ENCODE measurements around the gene TP53INP2. TPM values are rescaled to one million over a fixed set of nuclear protein-coding genes. Genes with fewer than 3 reads are reported as not detected.
"Not testable (repeated sequence)": the region's sequence is repeated elsewhere in the genome, so short reads cannot be mapped to it uniquely, and the experiment has no call there.

The TP53INP2 gene, protein sequence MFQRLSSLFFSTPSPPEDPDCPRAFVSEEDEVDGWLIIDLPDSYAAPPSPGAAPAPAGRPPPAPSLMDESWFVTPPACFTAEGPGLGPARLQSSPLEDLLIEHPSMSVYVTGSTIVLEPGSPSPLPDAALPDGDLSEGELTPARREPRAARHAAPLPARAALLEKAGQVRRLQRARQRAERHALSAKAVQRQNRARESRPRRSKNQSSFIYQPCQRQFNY
- total RNA-seq: 5.8 and 9.9 TPM in 2 replicates

DNA sequence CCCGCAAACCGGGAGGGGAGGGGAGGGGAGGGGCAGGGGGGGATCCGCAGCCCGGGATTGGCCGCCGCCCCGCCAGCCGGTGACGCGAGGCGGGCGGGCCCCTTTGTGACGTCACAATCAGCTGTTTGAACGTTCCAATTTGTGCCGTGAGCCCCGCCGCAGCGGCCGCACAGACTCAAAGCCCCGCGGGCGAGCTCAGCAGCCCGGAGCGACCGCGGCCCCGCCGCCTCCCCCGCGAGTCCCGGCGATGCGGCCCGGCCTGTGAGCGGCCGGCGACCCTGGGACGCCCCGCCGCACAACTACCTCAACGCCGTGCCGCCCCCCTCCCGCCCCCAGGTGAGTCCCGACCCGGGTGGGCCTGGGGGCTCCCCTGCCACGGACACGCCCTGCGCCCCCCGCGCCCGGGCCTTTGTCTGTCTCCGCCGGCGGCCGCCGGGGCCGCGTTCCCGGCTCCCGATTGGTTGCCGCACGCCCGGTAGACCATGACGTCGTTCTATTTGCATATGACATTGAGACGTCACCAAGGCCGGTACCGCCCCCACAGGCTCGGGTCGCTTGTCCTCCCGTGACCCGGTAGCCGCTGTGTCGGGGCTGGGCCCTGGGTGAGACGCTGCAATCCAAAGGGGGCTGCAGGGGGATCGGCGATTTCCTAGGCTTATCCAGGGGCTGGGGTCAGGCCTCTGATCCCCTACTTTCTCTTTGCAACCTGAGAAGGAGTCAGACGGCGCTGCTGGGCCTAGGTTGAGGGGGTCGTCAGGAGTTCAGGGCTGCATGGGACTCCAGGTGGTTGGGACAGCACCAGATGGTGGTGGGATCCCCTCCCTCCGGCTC, at the start of gene TP53INP2:
Gene TP53INP2, plus strand, starts transcription at position 168 of the 831 bp plus-strand sequence. CDS start 4,396 bp downstream, outside the sequence.
- peak; percentile 94 for DNase-seq

DNA sequence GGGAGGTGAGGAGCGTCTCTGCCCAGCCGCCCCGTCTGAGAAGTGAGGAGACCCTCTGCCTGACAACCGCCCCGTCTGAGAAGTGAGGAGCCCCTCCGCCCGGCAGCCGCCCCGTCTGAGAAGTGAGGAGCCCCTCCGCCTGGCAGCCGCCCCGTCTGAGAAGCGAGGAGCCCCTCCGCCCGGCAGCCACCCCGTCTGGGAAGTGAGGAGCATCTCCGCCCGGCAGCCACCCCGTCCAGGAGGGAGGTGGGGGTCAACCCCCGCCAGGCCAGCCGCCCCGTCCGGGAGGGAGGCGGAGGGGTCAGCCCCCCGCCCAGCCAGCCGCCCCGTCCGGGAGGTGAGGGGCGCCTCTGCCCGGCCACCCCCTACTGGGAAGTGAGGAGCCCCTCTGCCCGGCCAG, 45.5 kb upstream of the TP53INP2 start:
- not testable (repeated sequence) for DNase-seq

DNA sequence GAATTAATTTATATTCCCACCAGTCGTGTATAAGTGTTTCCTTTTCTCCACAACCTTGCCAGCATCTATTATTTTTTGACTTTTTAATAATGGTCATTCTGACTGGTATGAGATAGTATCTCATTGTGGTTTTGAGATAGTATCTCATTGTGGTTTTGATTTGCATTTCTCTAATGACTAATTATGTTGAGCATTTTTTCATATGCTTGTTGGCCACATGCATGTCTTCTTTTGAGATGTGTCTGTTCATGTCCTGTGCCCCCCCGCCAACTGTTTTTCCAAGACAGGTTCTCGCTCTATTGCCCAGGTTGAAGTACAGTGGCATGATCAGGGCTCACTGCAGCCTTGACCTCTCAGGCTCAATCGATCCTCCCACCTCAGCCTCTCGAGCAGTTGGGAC, 42.3 kb upstream of the TP53INP2 start:
- not testable (repeated sequence) for DNase-seq

DNA sequence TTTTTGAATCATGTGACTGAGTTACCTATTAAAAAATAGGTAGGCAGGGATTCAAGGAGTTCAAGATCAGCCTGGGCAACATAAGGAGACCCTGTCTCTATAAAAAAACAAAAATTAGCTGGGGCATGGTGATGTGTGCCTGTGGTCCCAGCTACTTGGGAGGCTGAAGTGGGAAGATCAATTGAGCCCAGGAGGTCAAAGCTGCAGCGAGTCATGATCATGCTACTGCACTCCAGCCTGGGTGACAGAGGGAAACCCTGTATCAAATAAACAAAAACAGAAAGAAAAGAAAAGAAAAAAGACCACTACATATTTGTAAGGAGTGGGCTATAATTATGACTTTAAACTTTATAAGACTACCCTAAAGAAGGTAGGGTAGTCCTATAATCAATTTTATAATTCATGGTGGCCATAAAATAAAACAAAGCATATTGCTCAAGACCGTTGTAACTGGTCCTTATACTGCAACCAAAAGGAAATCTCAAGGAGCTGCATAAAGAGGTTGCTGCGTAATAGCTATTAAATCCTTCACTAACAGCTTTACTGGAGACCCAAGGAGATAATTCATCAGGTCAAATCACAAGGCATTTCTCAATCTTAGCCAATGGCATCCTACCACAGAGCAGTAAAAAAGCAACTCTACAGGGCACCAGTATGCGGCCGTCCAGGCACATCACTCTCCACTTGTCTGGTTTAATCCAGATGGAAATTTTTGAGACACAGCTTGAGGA, 40.8 kb upstream of the TP53INP2 start:
- DNase-seq: no peak

DNA sequence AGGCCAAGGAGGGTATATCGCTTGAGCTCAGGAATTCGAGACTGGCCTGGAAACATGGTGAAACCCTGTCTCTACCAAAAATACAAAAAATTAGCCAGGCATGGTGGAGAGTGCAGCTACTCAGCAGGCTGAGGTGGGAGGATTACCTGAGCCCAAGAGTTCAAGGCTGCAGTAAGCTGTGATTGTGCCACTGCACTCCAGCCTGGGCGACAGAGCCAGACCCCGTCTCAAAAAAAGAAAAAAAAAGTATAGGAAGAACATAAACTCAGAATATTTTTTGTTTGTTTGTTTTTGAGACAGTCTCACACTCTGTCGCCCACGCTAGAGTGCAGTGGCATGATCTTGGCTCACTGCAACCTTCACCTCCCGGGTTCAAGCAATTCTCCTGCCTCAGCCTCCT, 39.4 kb upstream of the TP53INP2 start:
- DNase-seq: not testable (repeated sequence)

DNA sequence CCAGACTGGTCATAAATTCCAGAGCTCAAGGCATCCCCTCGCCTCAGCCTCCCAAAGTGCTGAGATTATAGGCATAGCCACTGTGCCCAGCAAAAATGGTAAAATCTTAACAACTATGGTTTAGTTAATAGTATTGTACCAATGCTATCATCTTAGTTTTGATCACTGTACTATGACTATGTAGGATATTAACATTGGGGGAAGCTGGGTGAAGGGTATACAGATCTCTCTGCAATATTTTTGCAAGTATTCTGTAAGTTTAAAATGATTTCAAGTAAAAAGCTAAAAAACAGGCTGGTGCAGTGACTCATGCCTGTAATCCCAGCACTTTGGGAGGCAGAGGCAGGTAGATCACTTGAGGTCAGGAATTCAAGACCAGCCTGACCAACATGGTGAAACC, 35.0 kb upstream of the TP53INP2 start:
- DNase-seq: no peak

DNA sequence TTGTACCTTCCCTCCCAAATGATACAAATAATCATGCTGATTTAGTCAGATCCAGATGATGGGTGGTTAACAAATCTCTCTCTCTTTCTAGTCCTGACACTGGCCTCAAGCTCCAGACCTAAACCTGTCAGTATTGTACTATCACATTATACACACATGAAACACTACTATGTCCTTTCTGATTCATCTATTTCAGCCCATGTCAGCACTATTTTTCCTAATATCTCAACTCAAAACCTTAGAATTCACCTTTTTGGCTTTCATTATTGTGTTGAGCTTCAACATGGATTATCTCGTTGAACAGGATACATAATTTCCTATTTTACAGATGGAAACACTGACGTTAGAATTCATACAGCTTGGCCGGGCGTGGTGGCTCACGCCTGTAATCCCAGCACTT, 30.7 kb upstream of the TP53INP2 start:
- DNase-seq: no peak

DNA sequence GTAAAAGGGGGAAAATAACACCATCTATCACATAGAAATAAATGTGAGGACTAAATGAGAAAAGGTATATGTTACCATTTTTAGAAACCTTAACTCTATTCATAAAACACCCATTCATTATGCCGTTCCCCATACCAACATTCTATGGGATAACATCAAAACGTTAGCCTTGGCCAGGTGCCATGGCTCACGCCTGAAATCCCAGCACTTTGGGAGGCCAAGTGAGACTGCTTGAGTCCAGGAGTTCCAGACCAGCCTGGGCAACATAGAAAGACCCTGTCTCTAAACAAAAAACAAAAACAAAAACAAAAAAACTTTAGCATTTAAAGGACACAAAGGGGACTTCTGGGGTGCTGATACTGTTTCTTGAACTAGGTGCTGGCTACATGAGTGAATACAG, 28.6 kb upstream of the TP53INP2 start:
- DNase-seq: no peak

DNA sequence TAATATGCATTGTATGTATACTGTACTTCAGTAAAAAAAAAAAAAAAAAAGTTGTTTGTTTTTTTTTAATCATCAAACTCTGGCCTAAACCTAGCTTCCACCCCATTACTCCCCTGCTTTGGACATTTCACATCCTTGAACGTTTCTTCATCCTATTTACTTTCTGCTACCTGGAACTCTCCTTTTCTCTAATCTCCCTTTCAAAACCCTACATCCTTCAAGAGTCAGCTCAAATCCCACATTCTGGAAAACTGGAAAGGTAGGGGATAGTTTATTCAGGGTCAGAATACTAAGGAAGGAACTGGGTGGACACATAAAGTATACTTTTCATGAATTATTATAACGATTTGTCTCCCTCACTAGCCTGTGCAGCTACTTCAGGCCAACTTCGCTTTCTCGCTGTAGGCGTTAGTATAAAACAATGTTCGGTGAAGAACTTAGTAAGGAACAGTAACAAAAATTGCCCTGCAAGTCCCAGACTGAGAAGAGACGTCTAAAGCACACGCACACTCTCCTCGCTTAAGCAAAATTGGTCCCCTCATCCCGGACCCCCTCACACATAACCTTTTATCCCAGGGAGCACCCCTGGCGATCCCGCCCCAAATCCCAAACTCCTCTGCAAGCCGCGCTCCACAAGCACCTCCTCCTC, 28.0 kb upstream of the TP53INP2 start:
- no peak for DNase-seq

DNA sequence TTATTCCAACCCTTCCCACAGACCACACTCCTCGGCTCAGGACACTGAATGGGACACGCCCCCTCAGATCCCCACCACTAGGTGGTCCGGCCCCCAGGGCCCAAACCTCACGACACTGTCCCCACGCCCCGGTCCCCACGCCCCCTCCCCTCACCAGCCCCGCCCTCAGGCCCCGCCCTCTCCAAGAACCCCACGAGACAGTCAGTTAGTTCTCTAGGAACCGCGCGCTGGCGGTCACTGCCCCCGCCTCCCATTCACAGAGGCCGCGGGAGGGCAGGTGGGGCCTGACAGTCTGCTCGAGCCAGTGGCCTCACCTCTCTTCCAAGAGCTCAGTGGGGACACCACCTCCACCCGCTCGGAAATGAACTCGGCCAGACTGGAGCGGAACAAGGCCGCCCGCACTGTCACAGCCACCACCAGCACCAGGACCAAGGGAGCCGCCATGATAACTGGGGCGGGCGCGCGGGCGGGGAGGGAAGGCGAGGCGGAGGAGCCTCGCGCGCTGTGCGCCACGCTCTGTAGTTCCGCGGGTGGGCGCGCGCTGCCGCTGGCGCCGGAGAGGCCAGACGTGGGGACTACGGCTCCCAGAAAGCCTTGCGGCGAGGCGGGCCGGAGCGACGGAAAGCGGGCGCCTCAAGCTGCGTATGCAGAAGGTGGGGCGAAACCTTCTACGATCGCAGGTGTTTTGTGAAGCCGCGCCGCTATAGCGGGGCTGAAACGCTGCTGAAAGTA, 27.3 kb upstream of the TP53INP2 start, which contains the start of gene PIGU:
Gene PIGU, minus strand, starts transcription at position 451 of the 732 bp plus-strand sequence. Its CDS starts 7 bp downstream, at position 444.
- peak; percentile 97 for DNase-seq

DNA sequence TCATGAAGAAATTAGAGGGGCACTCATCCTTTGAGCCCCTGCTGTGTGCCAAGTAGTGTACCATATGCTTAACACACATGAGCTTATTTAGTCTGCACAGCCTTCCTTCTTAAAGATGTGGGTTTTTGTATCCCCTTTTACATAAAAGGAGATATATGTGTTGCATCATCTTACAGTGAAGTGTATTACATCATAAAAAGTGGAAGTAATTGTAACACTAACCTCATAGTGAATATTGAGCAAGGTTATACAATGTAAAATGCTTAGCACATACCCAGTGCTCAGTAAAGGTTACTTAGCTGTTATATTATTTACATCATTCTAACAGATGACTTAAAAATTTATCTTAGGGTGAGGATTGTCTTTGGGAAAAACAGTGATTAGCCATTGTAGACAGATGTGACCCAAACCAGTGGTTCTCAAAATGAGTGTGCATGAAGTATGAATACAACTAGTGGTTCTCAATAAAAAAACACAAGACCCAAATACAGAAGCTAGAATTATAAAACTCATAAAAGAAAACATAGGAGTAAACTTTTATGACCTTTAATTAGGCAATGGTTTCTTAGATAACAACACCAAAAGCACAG, 23.5 kb upstream of the TP53INP2 start:
- no peak for DNase-seq

DNA sequence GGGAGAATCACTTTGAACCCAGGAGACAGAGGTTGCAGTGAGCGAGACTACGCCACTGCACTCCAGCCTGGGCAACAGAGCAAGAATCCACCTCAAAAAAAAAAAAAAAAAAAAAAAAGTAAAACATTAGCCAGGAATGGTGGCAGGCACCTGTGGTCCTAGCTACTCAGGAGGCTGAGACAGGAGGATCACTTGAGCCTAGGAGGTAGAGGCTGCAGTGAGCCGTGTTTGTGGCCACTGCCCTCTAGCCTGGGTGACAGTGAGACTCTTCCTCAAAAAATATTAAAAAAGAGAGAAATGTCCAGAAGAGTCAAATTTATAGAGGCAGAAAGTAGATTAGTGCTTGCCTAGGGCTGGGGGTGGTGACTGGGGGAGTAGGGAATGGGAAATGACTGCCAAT, 20.5 kb upstream of the TP53INP2 start:
- no peak for DNase-seq

DNA sequence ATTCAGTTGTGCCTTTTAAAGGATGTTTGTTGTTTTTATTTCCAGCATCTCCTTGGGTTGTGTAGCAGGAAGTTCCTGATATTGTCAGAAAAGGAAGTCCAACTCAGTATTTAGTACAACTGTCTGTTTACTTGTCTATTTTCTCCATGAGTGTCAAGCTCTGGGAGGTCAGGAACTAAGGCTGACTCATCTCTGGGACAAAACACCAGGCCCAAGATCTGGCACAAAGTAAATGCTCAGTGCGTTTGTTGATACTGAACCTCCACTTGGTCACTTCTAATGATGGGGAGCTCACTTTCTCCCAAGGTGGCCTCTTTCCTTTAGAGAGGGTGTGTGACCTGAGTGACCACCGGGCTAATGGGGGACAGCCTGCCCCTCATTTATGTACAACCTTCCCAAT, 14.7 kb upstream of the TP53INP2 start:
- peak; percentile 72 for DNase-seq

DNA sequence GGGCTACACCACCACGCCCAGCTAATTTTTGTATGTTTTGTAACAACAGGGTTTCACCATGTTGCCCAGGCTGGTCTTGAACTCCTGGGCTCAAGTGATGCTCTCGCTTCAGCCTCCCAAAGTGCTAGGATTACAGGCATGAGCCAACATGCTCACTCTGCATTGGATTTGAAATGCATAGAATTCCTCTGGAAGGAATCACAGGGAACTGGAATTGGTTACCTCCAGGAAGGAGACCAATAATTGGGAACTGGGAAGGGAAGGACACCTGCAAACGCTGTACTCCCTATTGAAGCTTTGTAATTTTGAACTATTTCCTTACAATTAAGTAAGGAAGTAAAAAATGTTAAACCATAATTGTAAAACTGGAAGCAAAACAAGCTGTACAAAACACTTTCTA, 12.3 kb upstream of the TP53INP2 start:
- no peak for DNase-seq

DNA sequence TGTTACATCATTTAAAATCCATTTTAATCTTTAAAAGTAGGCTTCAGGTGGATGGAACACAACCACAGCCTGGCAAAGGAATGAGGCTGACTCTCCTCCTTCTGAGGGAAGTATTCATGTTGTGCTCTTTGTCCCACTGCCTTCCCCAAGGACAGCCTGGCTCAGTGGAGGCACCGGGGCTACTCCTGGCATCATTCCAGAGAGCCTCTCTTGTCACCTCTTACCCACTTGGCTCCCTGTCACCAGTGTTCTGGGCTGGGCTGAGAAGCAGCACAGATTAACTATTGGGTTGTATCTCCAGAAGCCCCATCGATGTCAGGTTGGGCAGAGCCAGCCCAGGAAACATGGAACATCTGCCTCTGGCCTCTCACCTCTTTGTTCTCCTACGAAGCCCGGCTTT, 10.7 kb upstream of the TP53INP2 start:
- DNase-seq: no peak

DNA sequence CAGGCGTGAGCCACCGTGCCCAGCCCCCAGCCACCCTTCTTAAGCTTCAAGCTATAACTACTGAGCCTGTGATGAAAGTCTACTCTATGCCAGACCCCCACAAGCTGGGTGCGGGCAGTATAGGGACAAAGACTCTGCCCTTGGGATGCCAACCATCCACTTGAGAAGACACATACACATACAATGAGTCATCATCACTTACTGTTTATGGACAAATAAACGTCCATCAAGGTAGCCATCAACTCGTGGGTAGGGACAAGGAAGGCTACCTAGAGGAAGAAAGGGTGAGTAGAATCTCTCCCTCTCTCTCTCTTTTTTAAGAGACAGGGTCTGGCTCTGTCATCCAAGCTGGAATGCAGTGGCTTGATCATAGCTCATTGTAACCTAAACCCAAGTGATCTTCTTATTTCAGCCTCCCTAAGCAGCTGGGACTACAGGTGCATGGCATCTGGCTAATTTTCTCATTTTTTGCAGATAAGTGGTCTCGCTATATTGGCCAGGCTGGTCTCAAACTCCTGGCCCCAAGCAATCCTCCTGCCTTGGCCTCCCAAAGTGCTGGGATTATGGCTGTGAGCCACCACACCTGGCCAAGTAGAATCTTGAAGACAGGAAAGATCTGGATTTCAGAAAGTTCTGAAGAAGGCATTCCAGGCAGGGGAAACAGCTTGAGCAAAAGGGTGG, 2.6 kb upstream of the TP53INP2 start:
- no peak for DNase-seq

DNA sequence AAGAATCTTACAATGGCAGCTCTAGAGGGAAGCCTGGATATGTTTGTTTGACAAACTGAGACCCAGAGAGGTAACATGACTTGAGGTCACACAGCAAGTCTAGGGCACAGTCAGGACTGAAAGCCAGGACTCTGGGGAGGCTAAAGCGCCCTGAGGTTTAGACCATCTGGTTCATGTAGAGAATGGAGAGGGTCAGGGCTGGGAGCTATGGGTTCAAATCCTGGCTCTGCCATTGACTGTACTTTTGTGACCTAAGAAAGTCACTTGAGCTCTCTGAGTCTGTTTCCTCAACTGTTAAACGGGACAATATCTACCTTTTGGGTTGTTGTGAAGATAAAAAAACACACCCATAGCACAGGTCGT, 1.1 kb upstream of the TP53INP2 start:
- DNase-seq: no peak

DNA sequence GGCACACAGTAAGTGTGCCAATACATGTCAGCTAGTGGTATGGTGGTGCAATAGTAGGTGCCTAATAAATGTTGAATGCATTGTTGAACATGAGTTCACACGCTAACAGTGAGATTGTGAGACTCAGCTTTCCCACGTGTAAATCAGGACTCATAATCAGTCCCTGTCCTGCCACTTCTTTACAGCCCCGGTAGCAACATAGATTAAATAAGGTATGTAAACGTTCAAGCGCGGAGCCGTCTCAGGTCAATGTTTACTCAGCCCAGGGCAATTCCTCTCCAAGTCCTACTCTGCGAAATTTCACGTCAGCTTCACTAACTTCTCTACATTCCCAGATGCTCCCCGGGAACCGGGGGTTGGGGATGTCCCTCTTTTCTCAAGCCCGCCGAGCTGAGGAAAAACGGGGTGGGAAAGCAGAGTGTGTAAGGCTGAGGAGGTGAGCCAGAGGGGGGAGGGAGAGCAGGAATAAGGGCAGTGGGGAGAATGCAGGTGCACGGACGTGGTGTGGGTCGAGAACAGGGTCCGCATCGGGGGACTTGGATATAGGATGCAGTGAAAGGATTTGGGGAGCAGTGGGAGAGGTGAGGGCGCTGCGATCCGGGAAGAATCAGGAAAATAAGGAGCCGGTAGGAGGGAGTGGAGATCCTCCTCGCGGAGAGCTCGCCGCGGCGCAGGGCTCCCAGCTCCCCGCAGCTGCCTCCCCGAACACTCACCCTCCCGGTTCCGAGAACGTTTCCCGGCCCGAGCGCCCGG, 544 bp upstream of the TP53INP2 start:
- peak; percentile 38 for DNase-seq

DNA sequence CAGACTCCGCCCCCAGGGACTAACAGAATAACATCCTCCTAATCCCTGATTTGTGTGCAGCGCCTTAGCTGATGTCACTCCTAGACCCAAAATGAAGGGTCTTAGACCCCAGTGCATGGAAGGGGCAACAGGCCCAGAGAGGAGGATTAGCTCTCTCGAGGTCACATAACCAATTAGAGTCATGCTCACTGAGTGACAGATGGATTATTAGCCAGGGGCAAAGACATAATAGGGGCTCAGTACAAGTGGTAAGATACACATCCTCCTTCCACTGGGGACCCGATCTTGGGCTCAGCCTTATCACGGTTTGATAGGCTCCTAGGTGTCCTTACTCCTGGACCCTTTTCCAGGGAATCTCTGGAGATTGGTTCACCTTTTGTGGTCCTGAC, 858 bp downstream of the TP53INP2 start:
- no peak for DNase-seq

All from dermis blood vessel endothelial cell (primary cell).